HepG2 (cell line): ENCODE data around the gene UGT1A3. TPM values are rescaled to one million over a fixed set of nuclear protein-coding genes. Genes with fewer than 3 reads are reported as not detected.

Source experiments
- ATM ChIP-seq: fragments of 450-650 bp; IDR thresholded peaks from 2 replicates; pipeline ENCODE4 v1.7.1; 2017; ENCODE audit warnings: mild to moderate bottlenecking, borderline replicate concordance
- CBFB ChIP-seq: sonication (generic); formaldehyde crosslinking; IDR thresholded peaks from 2 replicates; pipeline ENCODE4 v1.4.0; 2020; ENCODE audit warnings: missing genetic modification reagents
- CEBPG ChIP-seq: IDR thresholded peaks from 2 replicates; pipeline ENCODE4 v1.6.1; 2016
- HMGA1 ChIP-seq: sonication (generic); formaldehyde crosslinking; conservative IDR thresholded peaks from 2 replicates; pipeline ENCODE4 v1.4.0; 2020; ENCODE audit warnings: missing genetic modification reagents
- HNRNPK ChIP-seq: fragments of 200-400 bp; formaldehyde crosslinking; IDR thresholded peaks from 2 replicates; pipeline ENCODE4 v1.6.1; 2018; ENCODE audit warnings: low read length, low read depth, moderate library complexity, mild to moderate bottlenecking; ENCODE audit not compliant: poor library complexity, severe bottlenecking
- HNRNPUL1 ChIP-seq: fragments of 200-400 bp; formaldehyde crosslinking; IDR thresholded peaks from 2 replicates; pipeline ENCODE4 v1.6.1; 2017; ENCODE audit warnings: low read depth, mild to moderate bottlenecking, low read length, moderate library complexity
- KLF12 ChIP-seq: sonication (generic); formaldehyde crosslinking; IDR thresholded peaks from 2 replicates; pipeline ENCODE4 v1.4.0; 2020; ENCODE audit warnings: missing genetic modification reagents, borderline replicate concordance
- MLXIP ChIP-seq: sonication (generic); formaldehyde crosslinking; IDR thresholded peaks from 2 replicates; pipeline ENCODE4 v1.9.0; 2021; ENCODE audit warnings: missing genetic modification reagents, borderline replicate concordance
- ZBTB21 ChIP-seq: sonication (generic); formaldehyde crosslinking; IDR thresholded peaks from 2 replicates; pipeline ENCODE4 v1.4.0; 2020; ENCODE audit warnings: missing genetic modification reagents
- ZBTB3 ChIP-seq: sonication (generic); formaldehyde crosslinking; IDR thresholded peaks from 2 replicates; pipeline ENCODE4 v1.4.0; 2020; ENCODE audit warnings: low read depth, mild to moderate bottlenecking, moderate library complexity, missing genetic modification reagents, borderline replicate concordance
- ZNF740 ChIP-seq: sonication (generic); formaldehyde crosslinking; IDR thresholded peaks from 2 replicates; pipeline ENCODE4 v1.4.0; 2020; ENCODE audit warnings: missing genetic modification reagents
- ZSCAN12 ChIP-seq: sonication (generic); formaldehyde crosslinking; IDR thresholded peaks from 2 replicates; pipeline ENCODE4 v1.9.0; 2021; ENCODE audit warnings: mild to moderate bottlenecking, missing genetic modification reagents
- ZZZ3 ChIP-seq: sonication (generic); formaldehyde crosslinking; IDR thresholded peaks from 2 replicates; pipeline ENCODE4 v1.4.0; 2020; ENCODE audit warnings: missing genetic modification reagents, mild to moderate bottlenecking, borderline replicate concordance
- polyA plus RNA-seq, 8 experiments: library from polyadenylated mRNA; depleted of rRNA in 3 of 8; stranded (reverse) in 7 of 8; unstranded in 1 of 8; fragments of >200 nt; fragmentation: Illumina TruSeq in 4 of 8; extraction: Trizol in 4 of 8; gene quantifications; 2 replicates each; pipeline versions ENCODE4 v1.2.1 to v1.2.3, GENCODE V29; 2011 to 2016; ENCODE audit warnings: low read depth in 4 of 8, missing spikeins in 1 of 8, mixed read lengths in 1 of 8; ENCODE audit not compliant: insufficient read depth in 1 of 8
- total RNA-seq, 5 experiments: library from RNA; depleted of rRNA; stranded (reverse); fragments of >200 nt; fragmentation: Illumina TruSeq; extraction: Trizol; gene quantifications; 2 replicates each; pipeline ENCODE4 v1.2.3, GENCODE V29; 2016; ENCODE audit warnings: low read depth in 1 of 5
- TF ChIP-seq, protein P1 (sequence below): sonication (generic); formaldehyde crosslinking; IDR thresholded peaks from 2 replicates; pipeline ENCODE4 v1.4.0; 2020; ENCODE audit warnings: missing genetic modification reagents, borderline replicate concordance

Gene UGT1A3
- total and polyA plus RNA-seq, 2 of the 13 experiments (the other 11 are each of a cell fraction or from before 2014, with no cell fraction given) = not detected

GRCh38 chr2:233689501-233689900, 39.3 kb upstream of the UGT1A3 start (continued):
- TF ChIP-seq, protein P1, sequence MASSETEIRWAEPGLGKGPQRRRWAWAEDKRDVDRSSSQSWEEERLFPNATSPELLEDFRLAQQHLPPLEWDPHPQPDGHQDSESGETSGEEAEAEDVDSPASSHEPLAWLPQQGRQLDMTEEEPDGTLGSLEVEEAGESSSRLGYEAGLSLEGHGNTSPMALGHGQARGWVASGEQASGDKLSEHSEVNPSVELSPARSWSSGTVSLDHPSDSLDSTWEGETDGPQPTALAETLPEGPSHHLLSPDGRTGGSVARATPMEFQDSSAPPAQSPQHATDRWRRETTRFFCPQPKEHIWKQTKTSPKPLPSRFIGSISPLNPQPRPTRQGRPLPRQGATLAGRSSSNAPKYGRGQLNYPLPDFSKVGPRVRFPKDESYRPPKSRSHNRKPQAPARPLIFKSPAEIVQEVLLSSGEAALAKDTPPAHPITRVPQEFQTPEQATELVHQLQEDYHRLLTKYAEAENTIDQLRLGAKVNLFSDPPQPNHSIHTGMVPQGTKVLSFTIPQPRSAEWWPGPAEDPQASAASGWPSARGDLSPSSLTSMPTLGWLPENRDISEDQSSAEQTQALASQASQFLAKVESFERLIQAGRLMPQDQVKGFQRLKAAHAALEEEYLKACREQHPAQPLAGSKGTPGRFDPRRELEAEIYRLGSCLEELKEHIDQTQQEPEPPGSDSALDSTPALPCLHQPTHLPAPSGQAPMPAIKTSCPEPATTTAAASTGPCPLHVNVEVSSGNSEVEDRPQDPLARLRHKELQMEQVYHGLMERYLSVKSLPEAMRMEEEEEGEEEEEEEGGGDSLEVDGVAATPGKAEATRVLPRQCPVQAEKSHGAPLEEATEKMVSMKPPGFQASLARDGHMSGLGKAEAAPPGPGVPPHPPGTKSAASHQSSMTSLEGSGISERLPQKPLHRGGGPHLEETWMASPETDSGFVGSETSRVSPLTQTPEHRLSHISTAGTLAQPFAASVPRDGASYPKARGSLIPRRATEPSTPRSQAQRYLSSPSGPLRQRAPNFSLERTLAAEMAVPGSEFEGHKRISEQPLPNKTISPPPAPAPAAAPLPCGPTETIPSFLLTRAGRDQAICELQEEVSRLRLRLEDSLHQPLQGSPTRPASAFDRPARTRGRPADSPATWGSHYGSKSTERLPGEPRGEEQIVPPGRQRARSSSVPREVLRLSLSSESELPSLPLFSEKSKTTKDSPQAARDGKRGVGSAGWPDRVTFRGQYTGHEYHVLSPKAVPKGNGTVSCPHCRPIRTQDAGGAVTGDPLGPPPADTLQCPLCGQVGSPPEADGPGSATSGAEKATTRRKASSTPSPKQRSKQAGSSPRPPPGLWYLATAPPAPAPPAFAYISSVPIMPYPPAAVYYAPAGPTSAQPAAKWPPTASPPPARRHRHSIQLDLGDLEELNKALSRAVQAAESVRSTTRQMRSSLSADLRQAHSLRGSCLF (CRISPR knock-in tag) = no peak
- TF ChIP-seq MLXIP (CRISPR knock-in tag) = no peak
- TF ChIP-seq KLF12 (CRISPR knock-in tag) = no peak
- TF ChIP-seq HMGA1 (CRISPR knock-in tag) = no peak
- no peak for TF ChIP-seq ZSCAN12 (CRISPR knock-in tag)
- TF ChIP-seq HNRNPUL1 = no peak
- no peak for TF ChIP-seq ATM
- TF ChIP-seq ZBTB3 = no peak
- no peak for TF ChIP-seq CBFB
- TF ChIP-seq HNRNPK = no peak
- TF ChIP-seq ZZZ3 = no peak
- no peak for TF ChIP-seq CEBPG (CRISPR knock-in tag)
- TF ChIP-seq ZBTB21 (CRISPR knock-in tag) = no peak
- no peak for TF ChIP-seq ZNF740
